ENCODE results near the gene RIOX2. TPM values are rescaled to one million over a fixed set of nuclear protein-coding genes. Genes with fewer than 3 reads are reported as not detected.
"Not testable (repeated sequence)": the region's sequence is repeated elsewhere in the genome, so short reads cannot be mapped to it uniquely, and the experiment has no call there.

Gene RIOX2
- total RNA-seq, 4 donors from 2014 or later = 61.6 to 109 (median 89.9) TPM

DNA sequence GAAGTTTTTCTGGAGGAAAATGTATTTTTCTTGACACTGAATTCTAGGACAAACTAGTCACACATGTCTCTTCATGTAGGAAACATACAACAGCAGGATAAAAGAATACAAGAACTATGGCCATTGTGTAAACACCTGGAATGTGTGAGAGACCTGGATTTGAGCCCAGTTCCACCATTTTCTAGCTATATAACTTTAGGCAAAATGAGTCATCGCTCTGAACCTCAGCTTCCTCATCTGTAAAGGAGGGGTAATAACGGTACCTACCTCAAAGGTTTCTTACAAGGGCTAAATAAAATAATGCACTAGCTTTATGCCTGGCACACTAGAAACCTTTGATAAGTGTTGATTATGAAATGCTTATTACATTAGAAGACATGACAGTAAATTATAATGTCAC is 57.8 kb downstream of the RIOX2 start:
- WGBS, 2 donors = 91 to 95% methylated on average over 2 of the region's 2 CpGs
- peaks cover 0 to 15% of the 10 kb centered on the region in 2 donors for H3K4me1 ChIP-seq
- no peaks in the 10 kb centered on the region for H3K9me3 ChIP-seq
- H3K27ac ChIP-seq = no peak overlapping the region
- no peak for TF ChIP-seq POLR2A (IDR thresholded peaks at IDR 0.05)
- TF ChIP-seq, protein P1, sequence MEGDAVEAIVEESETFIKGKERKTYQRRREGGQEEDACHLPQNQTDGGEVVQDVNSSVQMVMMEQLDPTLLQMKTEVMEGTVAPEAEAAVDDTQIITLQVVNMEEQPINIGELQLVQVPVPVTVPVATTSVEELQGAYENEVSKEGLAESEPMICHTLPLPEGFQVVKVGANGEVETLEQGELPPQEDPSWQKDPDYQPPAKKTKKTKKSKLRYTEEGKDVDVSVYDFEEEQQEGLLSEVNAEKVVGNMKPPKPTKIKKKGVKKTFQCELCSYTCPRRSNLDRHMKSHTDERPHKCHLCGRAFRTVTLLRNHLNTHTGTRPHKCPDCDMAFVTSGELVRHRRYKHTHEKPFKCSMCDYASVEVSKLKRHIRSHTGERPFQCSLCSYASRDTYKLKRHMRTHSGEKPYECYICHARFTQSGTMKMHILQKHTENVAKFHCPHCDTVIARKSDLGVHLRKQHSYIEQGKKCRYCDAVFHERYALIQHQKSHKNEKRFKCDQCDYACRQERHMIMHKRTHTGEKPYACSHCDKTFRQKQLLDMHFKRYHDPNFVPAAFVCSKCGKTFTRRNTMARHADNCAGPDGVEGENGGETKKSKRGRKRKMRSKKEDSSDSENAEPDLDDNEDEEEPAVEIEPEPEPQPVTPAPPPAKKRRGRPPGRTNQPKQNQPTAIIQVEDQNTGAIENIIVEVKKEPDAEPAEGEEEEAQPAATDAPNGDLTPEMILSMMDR (IDR thresholded peaks at IDR 0.05) = no peak
- intact Hi-C loops (cut with DNase I) = no loop called here
- no peaks in the 10 kb centered on the region for H3K27me3 ChIP-seq
- no peak overlapping the region for H3K4me3 ChIP-seq (replicated peaks in 1 of 3)
- peaks cover 3 to 26% of the 10 kb centered on the region in 2 donors for H3K36me3 ChIP-seq
- DNase-seq = no peak

DNA sequence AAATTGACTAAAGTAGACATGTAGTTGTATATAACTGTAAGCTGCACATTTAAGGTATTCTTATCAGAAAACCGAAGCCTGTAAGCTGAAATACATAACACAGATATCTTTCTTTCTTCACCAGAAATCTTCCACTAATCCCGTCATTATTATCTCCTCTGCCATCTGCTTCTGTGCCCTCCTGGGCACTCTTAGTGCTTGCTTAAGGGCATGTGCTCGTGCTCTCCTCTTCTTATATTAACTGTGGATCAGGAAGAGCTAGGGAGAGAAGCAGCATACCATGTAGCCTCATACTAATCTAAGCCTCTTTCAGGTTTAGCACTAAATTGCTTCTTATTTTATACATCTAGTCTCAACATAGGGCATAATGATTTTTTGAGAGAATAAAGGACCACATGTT is 60.8 kb downstream of the RIOX2 start:
- no peaks in the 10 kb centered on the region for H3K4me1 ChIP-seq
- no peaks in the 10 kb centered on the region for H3K9me3 ChIP-seq
- intact Hi-C loops (cut with DNase I) = no loop called here
- no peaks in the 10 kb centered on the region for H3K27me3 ChIP-seq
- H3K4me3 ChIP-seq (replicated peaks in 1 of 3) = no peak overlapping the region
- H3K27ac ChIP-seq = no peak overlapping the region
- DNase-seq = no peak
- no peak for TF ChIP-seq POLR2A (IDR thresholded peaks at IDR 0.05)
- TF ChIP-seq, protein P1 (IDR thresholded peaks at IDR 0.05) = no peak
- peaks cover 3 to 19% of the 10 kb centered on the region in 2 donors for H3K36me3 ChIP-seq
- WGBS, 2 donors = 91 to 93% methylated on average over 3 of the region's 3 CpGs

DNA sequence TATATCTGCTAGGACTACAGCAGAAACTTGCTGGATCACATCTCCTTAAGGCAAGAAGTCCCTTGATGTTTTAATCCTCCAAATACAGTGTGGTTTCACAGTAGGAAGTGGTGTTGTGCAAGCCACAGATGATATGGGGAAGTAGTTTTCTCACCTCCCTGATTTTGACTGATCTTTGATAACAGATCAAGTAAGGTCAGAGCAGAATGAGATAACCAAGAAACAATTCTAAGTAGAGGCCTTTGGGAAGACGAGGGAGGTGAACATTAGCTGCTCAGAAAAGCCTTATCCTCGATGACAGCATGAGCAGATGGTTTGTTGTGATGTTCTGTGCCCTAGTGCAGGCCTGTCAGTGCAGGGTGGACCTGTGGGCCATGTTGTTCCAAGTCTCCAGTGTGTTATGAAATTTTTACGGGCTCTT is 61.3 kb downstream of the RIOX2 start:
- Histone ChIP-seq H3K27me3 (no peaks in the 10 kb centered on the region), H3K4me1 (no peaks in the 10 kb centered on the region), H3K27ac (no peak overlapping the region), H3K9me3 (no peaks in the 10 kb centered on the region), H3K4me3 (replicated peaks in 1 of 3) (no peak overlapping the region), H3K36me3 (peaks cover 3 to 14% of the 10 kb centered on the region in 2 donors)
- DNase-seq = no peak
- intact Hi-C loops (cut with DNase I) = no loop called here
- TF ChIP-seq POLR2A (IDR thresholded peaks at IDR 0.05) = no peak
- TF ChIP-seq, protein P1 (IDR thresholded peaks at IDR 0.05) = no peak
- 78 to 84% methylated on average over 3 of the region's 3 CpGs for WGBS, 2 donors

DNA sequence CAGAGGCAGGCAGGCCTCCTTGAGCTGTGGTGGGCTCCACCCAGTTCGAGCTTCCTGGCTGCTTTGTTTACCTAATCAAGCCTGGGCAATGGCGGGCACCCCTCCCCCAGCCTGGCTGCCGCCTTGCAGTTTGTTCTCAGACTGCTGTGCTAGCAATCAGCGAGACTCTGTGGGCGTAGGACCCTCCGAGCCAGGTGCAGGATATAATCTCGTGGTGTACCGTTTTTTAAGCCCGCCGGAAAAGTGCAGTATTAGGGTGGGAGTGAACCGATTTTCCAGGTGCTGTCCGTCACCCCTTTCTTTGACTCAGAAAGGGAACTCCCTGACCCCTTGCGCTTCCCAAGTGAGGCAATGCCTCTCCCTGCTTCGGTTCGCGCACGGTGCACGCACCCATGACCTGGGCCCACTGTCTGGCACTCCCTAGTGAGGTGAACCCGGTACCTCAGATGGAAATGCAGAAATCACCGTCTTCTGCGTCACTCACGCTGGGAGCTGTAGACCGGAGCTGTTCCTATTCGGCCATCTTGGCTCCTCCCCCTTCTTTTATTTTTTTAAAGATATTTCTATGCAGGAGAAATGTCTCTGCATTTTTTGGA is 61.9 kb downstream of the RIOX2 start:
- H3K27ac ChIP-seq; DNase-seq; H3K27me3 ChIP-seq; H3K4me1 ChIP-seq; H3K4me3 ChIP-seq (replicated peaks in 1 of 3); H3K36me3 ChIP-seq; intact Hi-C loops (cut with DNase I); H3K9me3 ChIP-seq: not testable (repeated sequence)
- 91 to 95% methylated on average over 21 of the region's 24 CpGs for WGBS, 2 donors

DNA sequence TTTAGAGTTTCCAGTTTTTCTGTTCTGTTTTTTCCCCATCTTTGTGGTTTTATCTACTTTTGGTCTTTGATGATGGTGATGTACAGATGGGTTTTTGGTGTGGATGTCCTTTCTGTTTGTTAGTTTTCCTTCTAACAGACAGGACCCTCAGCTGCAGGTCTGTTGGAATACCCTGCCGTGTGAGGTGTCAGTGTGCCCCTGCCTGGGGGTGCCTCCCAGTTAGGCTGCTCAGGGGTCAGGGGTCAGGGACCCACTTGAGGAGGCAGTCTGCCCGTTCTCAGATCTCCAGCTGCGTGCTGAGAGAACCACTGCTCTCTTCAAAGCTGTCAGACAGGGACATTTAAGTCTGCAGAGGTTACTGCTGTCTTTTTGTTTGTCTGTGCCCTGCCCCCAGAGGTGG is 62.4 kb downstream of the RIOX2 start:
- H3K9me3 ChIP-seq; DNase-seq; intact Hi-C loops (cut with DNase I); H3K36me3 ChIP-seq; H3K27me3 ChIP-seq; H3K4me1 ChIP-seq; H3K4me3 ChIP-seq (replicated peaks in 1 of 3); H3K27ac ChIP-seq: not testable (repeated sequence)
- WGBS, 2 donors = no CpG with 5 or more reads among the region's 3 CpGs

DNA sequence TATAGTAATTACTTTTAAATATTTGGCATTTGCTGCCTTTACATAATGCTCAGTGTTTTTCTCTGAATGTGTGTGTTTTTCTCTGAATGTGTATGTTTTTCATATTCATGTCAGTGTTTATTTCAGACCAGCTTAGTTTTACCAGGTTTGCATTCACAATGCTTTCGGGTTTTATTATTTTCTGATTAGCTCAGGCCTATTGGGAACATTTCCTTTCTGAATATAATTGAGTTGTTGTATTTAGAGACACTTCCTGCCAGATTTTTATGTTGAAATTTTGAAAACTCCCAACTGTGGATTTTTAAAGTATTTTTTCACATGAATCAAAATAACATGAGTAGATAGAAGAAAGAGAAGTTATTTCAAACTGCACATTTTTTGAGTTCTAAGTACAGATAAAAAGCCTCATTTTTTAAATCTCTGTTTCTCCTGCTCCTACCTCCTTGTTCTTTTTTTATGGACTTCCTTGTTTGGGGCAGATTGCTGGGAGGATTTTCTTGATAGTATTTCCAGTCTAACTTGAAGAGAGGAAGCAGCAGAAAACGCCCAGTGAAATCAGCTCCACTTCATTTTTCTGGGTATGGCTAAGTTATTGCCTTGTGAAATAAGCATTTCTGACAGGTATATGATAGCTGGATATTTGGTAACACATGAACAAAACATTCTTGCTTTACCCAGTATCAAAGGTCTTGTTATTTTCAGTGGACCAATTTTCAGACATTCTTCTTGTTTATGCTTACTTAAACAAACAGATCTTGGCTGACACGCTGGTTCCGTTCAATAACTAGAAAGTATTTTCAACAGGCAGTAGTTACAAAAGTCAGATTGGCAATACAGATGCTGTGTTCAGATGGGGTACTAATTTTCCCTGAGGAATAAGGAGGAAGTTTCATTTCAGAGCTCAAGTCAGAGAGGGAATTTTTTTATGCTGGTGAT is 70.7 kb downstream of the RIOX2 start:
- Histone ChIP-seq H3K4me3 (replicated peaks in 1 of 3) (no peak overlapping the region), H3K9me3 (no peaks in the 10 kb centered on the region), H3K27me3 (no peaks in the 10 kb centered on the region), H3K36me3 (peaks cover 0 to 3% of the 10 kb centered on the region in 2 donors), H3K27ac (peak overlapping the region; percentile 40 to 68 (median 62)), H3K4me1 (peaks cover 7 to 16% of the 10 kb centered on the region in 2 donors)
- WGBS, 2 donors = 18 to 28% methylated on average over 4 of the region's 4 CpGs
- intact Hi-C loops (cut with DNase I) = no loop called here
- TF ChIP-seq, protein P1 (IDR thresholded peaks at IDR 0.05) = no peak
- no peak for TF ChIP-seq POLR2A (IDR thresholded peaks at IDR 0.05)
- peak in 1 of 2 donors; percentile 13 for DNase-seq
